Mesenchymal stem cell (in vitro differentiated cells and primary cell): Measurements from ENCODE around the gene ST6GALNAC3.

Source experiments
- DNase-seq: peaks from one replicate; pipeline ENCODE4 v3.0.0-alpha.2; 2013
- H2AFZ ChIP-seq: one replicate; pipeline ENCODE4 v1.6.1; 2013; ENCODE audit warnings: low read depth, mild to moderate bottlenecking, control low read depth, inconsistent platforms, low read length, moderate library complexity
- H2AK5ac ChIP-seq: 2 replicates; pipeline ENCODE4 v1.6.1; 2013; ENCODE audit warnings: low read length, moderate library complexity, mild to moderate bottlenecking, inconsistent platforms; ENCODE audit not compliant: severe bottlenecking
- H2BK120ac ChIP-seq: one replicate; pipeline ENCODE4 v1.6.1; 2013; ENCODE audit warnings: low read depth, mild to moderate bottlenecking, inconsistent platforms, low read length, moderate library complexity
- H2BK12ac ChIP-seq, 2 experiments: one replicate each; pipeline ENCODE4 v1.6.1; 2013; ENCODE audit warnings: inconsistent platforms in 2 of 2, low read length in 2 of 2, mild to moderate bottlenecking in 2 of 2, moderate library complexity in 2 of 2, control low read depth in 1 of 2
- H2BK15ac ChIP-seq: one replicate; pipeline ENCODE4 v1.6.1; 2013; ENCODE audit warnings: mild to moderate bottlenecking, low read depth, inconsistent platforms; ENCODE audit not compliant: poor library complexity, severe bottlenecking
- H2BK5ac ChIP-seq: 2 replicates; pipeline ENCODE4 v1.6.1; 2013; ENCODE audit warnings: low read depth, mild to moderate bottlenecking, low read length, control low read depth, inconsistent platforms; ENCODE audit not compliant: poor library complexity, severe bottlenecking
- H3K14ac ChIP-seq, 2 experiments: one replicate each; pipeline ENCODE4 v1.6.1; 2013; ENCODE audit warnings: inconsistent platforms in 2 of 2, low read length in 2 of 2, control low read depth in 1 of 2, mild to moderate bottlenecking in 1 of 2, moderate library complexity in 1 of 2
- H3K18ac ChIP-seq, 2 experiments: one replicate each; pipeline ENCODE4 v1.6.1; 2013; ENCODE audit warnings: inconsistent platforms in 2 of 2, low read length in 2 of 2, control low read depth in 1 of 2, low read depth in 1 of 2, mild to moderate bottlenecking in 1 of 2
- H3K23ac ChIP-seq, 2 experiments: one replicate each; pipeline ENCODE4 v1.6.1; 2013; ENCODE audit warnings: inconsistent platforms in 2 of 2, low read length in 2 of 2, mild to moderate bottlenecking in 2 of 2, moderate library complexity in 2 of 2, control low read depth in 1 of 2
- H3K27ac ChIP-seq: 2 replicates; pipeline ENCODE4 v1.5.1; 2013; ENCODE audit warnings: mild to moderate bottlenecking, moderate library complexity, low read length, control low read depth, inconsistent platforms; ENCODE audit not compliant: poor library complexity, severe bottlenecking
- H3K27me3 ChIP-seq, 2 experiments: 2 replicates each; pipeline versions ENCODE4 v1.6.1 to v1.7.0; 2013; ENCODE audit warnings: low read length in 2 of 2, mild to moderate bottlenecking in 2 of 2, moderate library complexity in 2 of 2, control low read depth in 1 of 2, inconsistent platforms in 1 of 2; ENCODE audit not compliant: control insufficient read depth in 1 of 2, insufficient read depth in 1 of 2
- H3K36me3 ChIP-seq, 2 experiments: 2 replicates each; pipeline versions ENCODE4 v1.6.1 to v1.7.0; 2013; ENCODE audit warnings: low read length in 2 of 2, control low read depth in 1 of 2, inconsistent platforms in 1 of 2, low read depth in 1 of 2, mild to moderate bottlenecking in 1 of 2; ENCODE audit not compliant: insufficient read depth in 2 of 2, control insufficient read depth in 1 of 2
- H3K4ac ChIP-seq, 2 experiments: one replicate each; pipeline ENCODE4 v1.6.1; 2013; ENCODE audit warnings: inconsistent platforms in 2 of 2, low read length in 2 of 2, mild to moderate bottlenecking in 2 of 2, moderate library complexity in 2 of 2, control low read depth in 1 of 2, low read depth in 1 of 2
- H3K4me1 ChIP-seq: 2 replicates; pipeline ENCODE4 v1.6.1; 2013; ENCODE audit warnings: low read depth, low read length, control low read depth; ENCODE audit not compliant: control insufficient read depth, insufficient read depth
- H3K4me2 ChIP-seq: 2 replicates; pipeline ENCODE4 v1.6.1; 2013; ENCODE audit warnings: low read length, mild to moderate bottlenecking, inconsistent platforms; ENCODE audit not compliant: poor library complexity, severe bottlenecking
- H3K4me3 ChIP-seq, 2 experiments: 2 replicates each; pipeline versions ENCODE4 v1.5.1 to v1.7.0; 2013; ENCODE audit warnings: low read length in 2 of 2, mild to moderate bottlenecking in 2 of 2, control low read depth in 1 of 2, low read depth in 1 of 2; ENCODE audit not compliant: insufficient read depth in 1 of 2
- H3K79me1 ChIP-seq: replicated peaks from 2 replicates; pipeline ENCODE4 v1.6.1; 2013; ENCODE audit warnings: mild to moderate bottlenecking, control low read depth, low read length, inconsistent platforms; ENCODE audit not compliant: poor library complexity, severe bottlenecking
- H3K9ac ChIP-seq: 2 replicates; pipeline ENCODE4 v1.7.0; 2013; ENCODE audit warnings: mild to moderate bottlenecking, low read length, moderate library complexity
- H3K9me3 ChIP-seq: 2 replicates; pipeline ENCODE4 v1.7.0; 2013; ENCODE audit warnings: mild to moderate bottlenecking, low read length; ENCODE audit not compliant: control insufficient read depth
- H4K8ac ChIP-seq: one replicate; pipeline ENCODE4 v1.6.1; 2013; ENCODE audit warnings: inconsistent platforms, mild to moderate bottlenecking, low read length, moderate library complexity
- H4K91ac ChIP-seq: one replicate; pipeline ENCODE4 v1.6.1; 2013; ENCODE audit warnings: mild to moderate bottlenecking, low read length, inconsistent platforms
- WGBS: methylation state at CpG from one replicate; pipeline ENCODE4 v1.1.7; 2013; ENCODE audit warnings: mixed read lengths; 5-methylcytosine and 5-hydroxymethylcytosine counted together

ST6GALNAC3 gene

DNA sequence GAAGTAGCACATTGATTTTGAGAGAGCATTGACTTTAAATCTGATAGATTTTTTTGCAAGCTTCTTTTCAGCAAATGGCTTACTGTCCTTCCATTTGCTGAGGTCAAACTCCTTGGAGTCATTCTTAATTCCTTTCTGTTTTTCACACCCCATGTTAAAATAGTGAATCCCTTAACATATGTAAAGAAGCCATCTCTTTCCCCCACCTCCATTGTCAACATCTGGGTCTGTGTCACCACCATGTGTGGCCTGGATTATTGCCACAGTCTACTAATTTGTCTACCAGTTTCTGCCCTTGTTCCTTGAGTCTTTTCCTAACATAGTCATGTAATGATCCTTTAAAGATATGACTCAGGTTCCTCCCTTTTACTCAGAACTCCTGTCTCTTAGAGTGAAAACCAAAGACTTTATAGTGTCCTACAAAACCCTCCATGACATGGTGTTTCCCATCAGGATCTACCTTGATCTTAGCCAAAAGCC, 104.7 kb downstream of the ST6GALNAC3 start:
- H4K91ac ChIP-seq, result no peak overlapping the region
- no peaks in the 10 kb centered on the region for H3K79me1 ChIP-seq
- H3K4me3 ChIP-seq, result no peak overlapping the region
- H3K9ac ChIP-seq, result no peak overlapping the region
- H2AFZ ChIP-seq, result no peak overlapping the region
- H2BK12ac ChIP-seq, result no peak overlapping the region
- no peak for DNase-seq
- H4K8ac ChIP-seq, result no peak overlapping the region
- no peak overlapping the region for H3K18ac ChIP-seq
- H3K14ac ChIP-seq, result no peak overlapping the region
- H2AK5ac ChIP-seq, result no peak overlapping the region
- H3K36me3 ChIP-seq, result no peaks in the 10 kb centered on the region
- no peak overlapping the region for H3K4ac ChIP-seq
- H3K23ac ChIP-seq, result no peak overlapping the region
- H3K4me1 ChIP-seq, result no peaks in the 10 kb centered on the region
- no peak overlapping the region for H2BK15ac ChIP-seq
- no peaks in the 10 kb centered on the region for H3K27me3 ChIP-seq
- H3K4me2 ChIP-seq, result no peak overlapping the region
- no peak overlapping the region for H3K27ac ChIP-seq
- H2BK120ac ChIP-seq, result no peak overlapping the region
- no peak overlapping the region for H2BK5ac ChIP-seq
- no peaks in the 10 kb centered on the region for H3K9me3 ChIP-seq

DNA sequence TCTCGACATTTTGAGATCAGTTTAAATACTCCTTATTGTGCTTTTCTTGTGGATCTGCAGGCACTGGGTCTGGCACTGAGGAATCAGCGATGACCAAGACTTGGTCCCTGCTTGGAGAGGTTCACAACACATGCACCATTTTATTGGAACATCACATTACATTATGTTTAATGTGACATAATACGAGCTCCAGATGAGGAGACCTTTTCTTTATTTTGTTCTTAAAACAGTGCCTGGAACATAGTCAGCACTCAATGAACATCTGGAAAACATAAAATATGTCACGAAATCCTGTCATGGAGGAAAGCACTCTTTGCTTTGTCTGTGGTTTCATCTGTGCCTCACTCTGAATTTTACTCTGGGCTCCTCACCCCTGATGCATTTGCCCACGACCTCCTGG, 110.7 kb downstream of the ST6GALNAC3 start:
- H3K4me1 ChIP-seq, result no peaks in the 10 kb centered on the region
- H3K79me1 ChIP-seq, result no peaks in the 10 kb centered on the region
- no peak overlapping the region for H3K4me3 ChIP-seq
- no peak overlapping the region for H4K91ac ChIP-seq
- H3K27me3 ChIP-seq, result no peaks in the 10 kb centered on the region
- no peak overlapping the region for H2BK120ac ChIP-seq
- no peak overlapping the region for H2AFZ ChIP-seq
- H3K18ac ChIP-seq, result no peak overlapping the region
- H2BK15ac ChIP-seq, result no peak overlapping the region
- no peak overlapping the region for H3K4me2 ChIP-seq
- no peak overlapping the region for H2BK12ac ChIP-seq
- H2AK5ac ChIP-seq, result no peak overlapping the region
- H3K9me3 ChIP-seq, result no peaks in the 10 kb centered on the region
- no peak overlapping the region for H3K14ac ChIP-seq
- H4K8ac ChIP-seq, result no peak overlapping the region
- no peak for DNase-seq
- no peak overlapping the region for H3K4ac ChIP-seq
- H3K23ac ChIP-seq, result no peak overlapping the region
- no peak overlapping the region for H3K27ac ChIP-seq
- H3K36me3 ChIP-seq, result no peaks in the 10 kb centered on the region
- 64% methylated on average over 5 of the region's 5 CpGs for WGBS
- H3K9ac ChIP-seq, result no peak overlapping the region
- no peak overlapping the region for H2BK5ac ChIP-seq

DNA sequence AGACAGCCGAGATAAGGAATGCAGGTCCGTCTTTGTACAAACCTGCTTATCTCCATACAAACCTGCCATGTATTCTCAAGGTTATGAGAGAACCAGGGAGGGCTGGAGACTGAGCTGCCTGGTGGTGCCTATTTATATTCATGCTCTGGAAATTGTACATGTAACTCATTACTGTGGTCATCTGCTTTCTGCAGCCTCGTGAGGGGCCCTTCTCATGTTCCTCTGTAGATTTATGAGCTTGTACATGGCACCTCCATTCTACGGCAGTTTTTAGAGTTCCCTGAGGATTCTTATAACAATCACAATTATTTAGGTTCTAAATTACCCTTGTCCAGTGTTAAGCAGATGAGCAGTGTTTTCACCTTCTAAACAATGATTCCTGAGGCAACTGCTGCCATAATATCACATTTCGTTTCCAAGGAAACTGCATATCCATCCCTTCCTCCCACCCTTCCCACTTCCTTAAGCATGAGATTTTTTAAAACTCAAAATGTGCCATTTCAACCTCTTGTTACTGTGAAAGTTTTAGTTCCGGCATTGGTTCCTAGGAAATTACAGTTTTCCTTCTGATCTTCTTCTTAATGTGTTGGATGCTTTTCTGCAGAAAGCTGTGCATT, 112.1 kb downstream of the ST6GALNAC3 start:
- no peaks in the 10 kb centered on the region for H3K79me1 ChIP-seq
- H3K4ac ChIP-seq, result no peak overlapping the region
- no peak overlapping the region for H2AFZ ChIP-seq
- no peaks in the 10 kb centered on the region for H3K9me3 ChIP-seq
- H2BK12ac ChIP-seq, result no peak overlapping the region
- no peak overlapping the region for H2BK15ac ChIP-seq
- no peaks in the 10 kb centered on the region for H3K4me1 ChIP-seq
- no peak overlapping the region for H3K23ac ChIP-seq
- H3K36me3 ChIP-seq, result no peaks in the 10 kb centered on the region
- no peak overlapping the region for H2AK5ac ChIP-seq
- no peaks in the 10 kb centered on the region for H3K27me3 ChIP-seq
- no peak overlapping the region for H2BK120ac ChIP-seq
- H4K8ac ChIP-seq, result no peak overlapping the region
- H3K14ac ChIP-seq, result no peak overlapping the region
- H2BK5ac ChIP-seq, result no peak overlapping the region
- DNase-seq, result no peak
- H3K9ac ChIP-seq, result no peak overlapping the region
- H3K4me3 ChIP-seq, result no peak overlapping the region
- H4K91ac ChIP-seq, result no peak overlapping the region
- H3K4me2 ChIP-seq, result no peak overlapping the region
- no peak overlapping the region for H3K18ac ChIP-seq
- WGBS, result 62% methylated on average over 4 of the region's 6 CpGs
- H3K27ac ChIP-seq, result no peak overlapping the region

DNA sequence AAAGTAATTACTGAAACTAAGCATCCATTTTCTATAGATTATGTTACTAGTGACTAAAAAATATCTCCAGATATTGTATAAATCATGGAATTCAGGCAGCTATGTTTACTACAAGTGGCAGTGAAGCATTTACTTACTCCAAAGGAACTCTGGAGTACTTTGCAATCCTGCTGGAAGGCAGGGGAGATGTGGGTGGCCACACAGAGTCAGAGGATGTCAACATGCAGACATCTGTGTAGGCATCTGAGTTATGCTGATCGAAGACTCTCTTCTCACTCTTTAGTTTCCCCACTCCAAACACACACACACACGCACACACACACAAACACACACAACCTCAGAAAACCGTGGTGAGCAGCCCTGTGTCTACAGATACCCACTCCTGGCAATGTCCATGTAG, 112.9 kb downstream of the ST6GALNAC3 start:
- Histone ChIP-seq H2AFZ (no peak overlapping the region), H3K18ac (no peak overlapping the region), H3K4me3 (no peak overlapping the region), H4K8ac (no peak overlapping the region), H2BK5ac (no peak overlapping the region), H2BK12ac (no peak overlapping the region), H3K79me1 (no peaks in the 10 kb centered on the region), H2BK120ac (no peak overlapping the region), H3K27me3 (no peaks in the 10 kb centered on the region), H3K36me3 (no peaks in the 10 kb centered on the region), H3K9me3 (no peaks in the 10 kb centered on the region), H3K9ac (no peak overlapping the region), H2BK15ac (no peak overlapping the region), H3K23ac (no peak overlapping the region), H3K27ac (no peak overlapping the region), H4K91ac (no peak overlapping the region), H2AK5ac (no peak overlapping the region), H3K14ac (no peak overlapping the region), H3K4me2 (no peak overlapping the region), H3K4ac (no peak overlapping the region), H3K4me1 (no peaks in the 10 kb centered on the region)
- no peak for DNase-seq
- WGBS, result 90% methylated on average over 3 of the region's 3 CpGs
